IPS-NIHi7 (cell line): Measurements from ENCODE around the gene MIER2.

Experiments
- DNase-seq: peaks from one replicate; pipeline ENCODE4 v3.0.0; 2012; ENCODE audit warnings: mixed read lengths; ENCODE audit errors: extremely low spot score

MIER2 gene

DNA sequence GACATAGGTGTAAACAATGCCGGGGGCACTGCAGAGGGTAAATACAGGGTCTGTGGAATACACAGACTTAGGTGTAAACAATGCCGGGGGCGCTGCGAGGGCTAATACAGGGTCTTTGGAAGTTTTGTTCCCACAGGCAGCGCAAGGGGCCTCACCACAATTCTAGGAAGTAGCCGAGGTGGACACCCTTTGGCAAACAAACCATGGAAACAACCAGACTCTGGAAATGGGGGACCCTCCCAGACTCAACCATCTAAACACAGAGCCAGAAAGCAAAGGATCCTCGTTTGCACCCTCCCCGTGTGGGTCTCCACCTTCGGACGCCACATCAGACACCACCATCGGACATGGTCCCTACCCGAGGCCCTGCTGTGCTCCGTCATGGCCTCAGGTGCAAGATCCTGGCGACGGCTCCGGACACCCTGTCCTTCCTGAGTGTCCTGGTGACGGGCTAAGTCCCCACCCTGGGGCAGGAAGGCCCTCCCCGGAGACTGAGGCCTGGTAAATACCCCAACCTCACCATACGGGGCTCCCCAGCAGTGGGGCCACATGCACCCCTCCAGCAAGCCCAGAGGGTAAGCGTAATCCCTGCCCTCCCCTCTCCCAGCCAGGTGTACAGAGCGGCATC is 36.7 kb downstream of the MIER2 start:
- no peak for DNase-seq

- DNase-seq = no peak
Observed at GRCh38 chr19:307111-307531, 37.5 kb downstream of the MIER2 start.

DNA sequence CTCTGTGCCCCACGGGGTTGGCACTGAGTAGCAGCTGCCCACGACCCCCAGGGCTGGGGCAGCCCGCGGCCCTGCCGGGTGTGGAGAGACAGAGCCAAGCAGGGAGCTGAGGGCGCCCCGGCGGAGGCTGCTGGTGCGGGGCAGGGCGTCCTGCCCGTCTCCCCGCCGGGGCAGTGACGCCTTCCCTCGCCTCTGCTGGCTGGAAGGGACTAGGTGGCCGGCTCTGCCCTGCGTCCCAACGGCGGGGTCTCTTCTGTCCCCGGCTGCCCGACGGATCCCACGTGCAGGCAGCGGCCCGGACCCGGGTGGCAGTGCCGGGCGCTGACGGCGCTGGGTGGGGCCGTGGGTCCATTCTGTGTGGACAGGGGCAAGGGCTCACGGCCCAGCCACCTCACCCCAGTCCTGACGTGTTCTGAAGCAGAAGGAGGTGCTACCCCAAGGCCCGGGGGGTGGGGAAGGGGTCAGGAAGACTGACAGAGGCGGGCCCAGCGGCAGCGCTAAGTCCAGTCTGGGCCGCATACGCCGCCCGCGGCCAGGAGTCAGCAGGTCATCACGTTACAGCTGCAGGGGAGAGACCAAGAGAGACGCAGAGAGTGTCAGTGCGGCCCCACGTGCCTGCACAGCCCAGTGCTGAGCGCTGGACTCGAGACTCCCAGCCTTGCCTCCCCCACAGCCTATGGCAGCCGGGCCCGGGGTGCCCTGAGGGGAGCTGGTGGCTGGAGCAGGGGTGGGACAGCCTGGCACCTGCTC is 38.3 kb downstream of the MIER2 start:
- DNase-seq = no peak

DNA sequence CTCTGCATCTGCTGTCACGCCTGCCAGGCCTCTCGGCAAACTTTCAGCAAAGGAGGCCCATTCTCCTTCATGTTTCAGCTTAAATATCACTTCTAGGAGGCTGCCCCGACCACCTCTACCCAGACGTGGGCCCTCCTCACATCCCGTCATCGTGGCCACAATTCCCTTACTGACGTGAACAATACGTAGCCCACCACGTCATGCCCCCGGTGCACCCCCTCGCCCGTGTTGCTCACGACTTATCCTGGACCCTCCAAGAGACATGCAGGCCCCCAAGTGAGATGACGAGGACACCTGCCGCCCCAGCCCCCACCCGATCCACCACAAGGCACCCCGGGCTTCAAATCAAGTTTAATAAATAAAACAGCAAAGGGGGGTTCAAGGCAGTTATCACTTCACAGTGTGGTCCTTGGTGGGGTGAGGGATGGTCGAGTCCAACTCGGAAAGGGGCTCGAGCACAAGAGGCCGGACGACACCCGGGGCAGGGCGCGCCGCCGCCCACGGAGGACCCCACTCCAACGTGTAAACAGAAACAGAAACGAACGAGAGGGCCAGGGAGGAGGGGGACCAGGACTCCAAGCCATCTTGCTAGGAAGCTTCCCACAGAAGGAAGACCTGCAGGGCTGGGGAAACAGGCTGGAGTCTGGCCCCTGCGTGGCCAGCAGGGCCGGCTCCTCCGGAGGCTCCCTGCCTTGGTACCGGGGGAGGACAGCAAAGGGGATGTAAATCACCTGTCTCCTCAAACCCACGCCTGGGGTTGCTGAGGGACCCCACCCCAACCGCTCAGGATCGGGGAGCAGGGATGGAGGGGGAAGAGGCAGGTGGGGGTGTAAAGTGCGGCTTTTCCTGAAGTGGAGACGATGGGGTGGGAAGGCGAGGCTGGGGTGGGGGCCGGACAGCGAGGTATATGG is 39.1 kb downstream of the MIER2 start:
- DNase-seq = no peak

DNA sequence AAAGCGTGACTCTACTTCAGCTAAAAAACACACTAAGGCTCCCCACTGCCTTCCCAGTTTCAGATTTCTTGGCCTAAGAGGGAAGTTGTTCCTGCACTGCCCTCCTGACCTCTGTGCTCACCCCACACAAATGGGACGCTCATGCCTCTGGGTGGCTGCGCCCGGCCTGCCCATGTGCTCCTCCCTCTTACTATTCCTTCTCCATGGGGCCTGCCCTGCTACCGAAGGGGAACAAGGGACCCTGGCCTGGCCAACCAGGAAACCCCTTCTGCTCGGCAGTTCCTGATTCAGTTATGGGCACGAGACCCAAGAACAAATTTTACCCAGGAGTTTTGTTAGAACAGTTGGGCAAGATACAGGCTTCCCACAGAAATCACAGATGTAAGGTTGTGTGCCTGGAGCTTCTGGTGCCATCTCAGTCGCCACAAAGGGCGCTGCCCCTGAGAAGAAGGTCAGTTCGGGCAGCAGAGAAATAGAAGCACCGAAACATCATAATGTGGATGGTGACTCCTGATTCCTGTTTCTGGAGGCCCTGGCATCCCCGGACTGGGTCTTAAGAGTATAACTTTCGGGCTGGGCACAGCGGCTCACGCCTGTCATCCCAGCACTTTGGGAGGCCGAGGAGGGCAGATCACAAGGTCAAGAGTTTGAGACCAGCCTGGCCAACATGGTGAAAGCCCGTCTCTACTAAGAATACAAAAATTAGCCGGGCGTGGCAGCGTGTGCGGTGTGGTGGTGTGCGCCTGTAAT is 47.9 kb downstream of the MIER2 start:
- no peak for DNase-seq

- DNase-seq = no peak
Observed at GRCh38 chr19:295687-296370, 48.8 kb downstream of the MIER2 start.

- peak; percentile 88 for DNase-seq
Observed at GRCh38 chr19:294946-295686, 49.5 kb downstream of the MIER2 start.

- no peak for DNase-seq
Observed at GRCh38 chr19:294341-294945, 50.2 kb downstream of the MIER2 start.

- DNase-seq = no peak
Observed at GRCh38 chr19:293436-294110, 51.0 kb downstream of the MIER2 start.

GRCh38 chr19:292951-293350 is 51.6 kb downstream of the MIER2 start:
- DNase-seq = no peak

DNA sequence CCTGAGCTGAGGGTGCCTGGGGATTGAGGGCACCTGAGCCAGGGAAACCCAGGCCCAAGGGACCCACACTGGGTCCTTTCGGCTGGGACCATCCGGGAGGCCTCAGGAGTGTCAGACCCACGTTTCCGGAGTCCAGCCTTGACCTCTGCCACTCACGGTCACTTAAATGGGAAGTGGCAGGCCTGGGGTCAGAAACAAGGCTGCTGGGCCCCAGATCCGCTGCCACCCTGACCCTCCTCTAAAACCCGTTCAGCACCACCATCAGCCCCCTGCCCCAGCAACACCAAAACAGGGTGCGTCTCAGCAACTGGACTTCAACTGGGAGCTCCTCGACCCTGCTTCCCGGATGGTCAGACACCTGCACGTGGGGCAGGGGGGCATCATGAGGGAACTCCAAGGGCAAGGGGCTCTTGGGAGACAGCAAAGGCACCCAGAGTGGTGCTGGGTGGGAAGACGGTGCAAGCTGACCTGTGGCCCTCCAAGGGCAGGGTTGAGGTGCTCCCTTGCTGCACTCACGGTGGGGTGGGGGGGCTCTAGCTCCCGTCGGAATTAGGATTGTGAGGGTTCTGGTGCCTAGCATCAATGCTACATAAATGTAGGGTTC is 52.2 kb downstream of the MIER2 start:
- DNase-seq = no peak

GRCh38 chr19:291561-292280 is 52.9 kb downstream of the MIER2 start:
- no peak for DNase-seq

DNA sequence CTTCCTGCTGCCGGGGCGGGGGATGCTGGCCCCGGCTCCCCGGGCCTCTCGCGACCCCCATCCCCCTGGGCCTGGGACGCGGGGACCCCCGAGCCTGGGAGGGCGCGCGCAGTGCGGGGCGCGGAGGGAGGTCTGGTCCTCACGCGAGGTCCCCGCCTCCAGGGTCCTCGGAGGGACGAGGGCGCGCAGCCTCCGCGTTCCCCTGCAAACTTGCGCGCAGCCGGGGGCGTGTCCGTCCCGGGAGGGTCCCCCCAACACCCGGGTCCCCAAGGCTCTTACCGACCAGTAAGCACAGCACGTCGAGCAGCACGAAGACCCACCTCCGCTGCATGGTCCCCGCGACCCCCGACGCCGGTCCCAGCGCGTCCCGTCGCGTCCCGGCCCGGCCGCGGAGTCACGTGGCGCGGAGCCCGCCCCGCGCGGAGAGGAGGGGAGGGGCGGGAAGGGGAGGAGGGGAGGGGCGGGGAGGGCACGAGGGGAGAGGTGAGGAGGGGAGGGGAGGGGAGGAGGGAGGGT is 53.5 kb downstream of the MIER2 start, which contains the start of gene PLPP2:
TSS of gene PLPP2 (minus strand) at position 398 of the 516 bp plus-strand sequence. CDS start at position 331, 67 bp downstream.
- no peak for DNase-seq

DNA sequence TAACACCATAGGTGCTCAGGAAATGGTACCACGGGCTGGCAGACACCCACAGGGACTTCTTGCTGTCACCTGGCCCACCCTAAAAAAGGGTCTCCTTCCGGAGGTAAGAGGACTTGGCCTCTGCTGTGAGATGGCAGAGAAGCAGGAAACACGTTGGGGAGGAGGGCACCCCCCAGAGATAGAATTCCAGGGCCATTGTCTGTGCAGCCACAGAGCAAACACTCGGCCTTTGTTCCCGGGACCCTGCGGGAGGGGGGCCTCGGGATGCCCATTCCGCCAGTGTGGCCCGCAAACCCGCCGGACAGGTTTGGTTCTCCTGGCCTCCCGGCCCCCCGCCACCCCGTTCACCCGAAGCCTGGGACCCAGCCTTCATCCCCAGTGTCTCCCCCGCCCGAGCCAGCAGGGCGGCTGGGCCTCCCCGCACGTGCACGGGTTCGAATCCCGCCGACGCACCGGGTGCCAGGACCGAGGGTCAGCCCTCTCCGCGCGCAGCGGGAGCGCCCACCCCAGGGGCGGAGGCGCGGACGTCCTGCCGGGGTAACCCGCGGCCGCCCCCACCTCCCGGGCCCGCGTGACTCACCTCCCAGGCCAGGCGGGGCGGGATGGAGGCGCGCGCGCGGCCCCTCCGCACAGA is 54.1 kb downstream of the MIER2 start:
- peak; percentile 86 for DNase-seq

GRCh38 chr19:289651-290371 is 54.8 kb downstream of the MIER2 start:
- DNase-seq = peak; percentile 84

DNA sequence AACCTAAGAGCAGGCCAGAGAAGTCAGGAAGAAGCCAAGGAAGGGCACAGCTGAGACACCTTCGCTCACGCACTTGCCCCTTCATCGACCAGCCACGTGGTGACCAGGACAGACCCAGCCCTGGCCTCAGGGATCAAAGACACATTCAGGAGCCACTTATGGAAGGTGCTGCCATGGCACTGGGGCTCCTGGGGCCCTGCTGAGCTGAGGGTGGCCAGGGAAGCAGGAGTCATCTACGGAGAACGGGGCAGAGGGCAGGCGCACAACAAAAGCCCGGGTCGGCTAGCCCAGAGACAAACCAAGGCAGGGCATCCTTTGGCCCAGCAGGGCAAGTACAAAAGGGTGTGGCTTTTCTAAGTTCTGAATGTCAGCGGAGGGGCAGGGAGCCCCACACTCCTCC is 55.7 kb downstream of the MIER2 start:
- no peak for DNase-seq

DNA sequence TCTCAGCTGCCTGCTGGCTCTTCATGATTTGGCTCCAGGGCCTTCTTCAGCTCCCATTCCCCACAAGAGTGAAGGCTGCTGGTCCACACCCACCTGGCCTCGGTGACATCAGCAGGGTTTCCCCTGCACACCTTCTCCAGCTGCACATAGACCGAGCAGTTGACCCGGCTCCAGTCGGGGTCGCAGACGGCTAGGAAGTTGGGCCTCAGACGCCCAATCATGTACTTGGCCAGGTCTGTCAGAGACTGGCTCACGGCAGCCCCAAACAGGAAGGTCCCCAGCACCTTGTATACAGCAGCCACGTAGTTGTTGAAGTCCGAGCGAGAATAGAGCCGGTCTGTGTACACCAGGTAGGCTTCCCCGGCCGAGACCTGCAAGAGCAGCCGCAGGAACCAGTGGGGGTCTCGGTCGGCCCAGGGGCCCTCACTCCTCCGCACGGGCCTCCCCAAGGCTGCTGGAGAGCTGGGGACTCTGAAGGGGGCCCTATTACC is 57.2 kb downstream of the MIER2 start:
- DNase-seq = no peak
